NB4 (cell line): ENCODE measurements around the gene FSCN2.

Experiments
- DNase-seq: peaks from one replicate; pipeline ENCODE4 v3.0.0; 2010; ENCODE audit warnings: low read depth
- H3K4me3 ChIP-seq: one replicate; pipeline ENCODE4 v1.5.1; 2011; ENCODE audit warnings: mild to moderate bottlenecking, low read depth, low read length, moderate library complexity
- MYC ChIP-seq: IDR thresholded peaks from 2 replicates; pipeline ENCODE4 v1.6.1; 2011; ENCODE audit warnings: low read depth, low read length
- POLR2A ChIP-seq: IDR thresholded peaks from 2 replicates; pipeline ENCODE4 v1.6.1; 2011; ENCODE audit warnings: mild to moderate bottlenecking; ENCODE audit not compliant: insufficient read length; ENCODE audit errors: extremely low read depth
- TF ChIP-seq, protein P1 (sequence below): IDR thresholded peaks from one replicate; pipeline ENCODE4 v1.5.1; 2012; ENCODE audit warnings: low read depth, low read length
- TF ChIP-seq, protein P2 (sequence below): IDR thresholded peaks from 2 replicates; pipeline ENCODE4 v1.6.1; 2011; ENCODE audit warnings: low read depth, low read length

Gene FSCN2

DNA sequence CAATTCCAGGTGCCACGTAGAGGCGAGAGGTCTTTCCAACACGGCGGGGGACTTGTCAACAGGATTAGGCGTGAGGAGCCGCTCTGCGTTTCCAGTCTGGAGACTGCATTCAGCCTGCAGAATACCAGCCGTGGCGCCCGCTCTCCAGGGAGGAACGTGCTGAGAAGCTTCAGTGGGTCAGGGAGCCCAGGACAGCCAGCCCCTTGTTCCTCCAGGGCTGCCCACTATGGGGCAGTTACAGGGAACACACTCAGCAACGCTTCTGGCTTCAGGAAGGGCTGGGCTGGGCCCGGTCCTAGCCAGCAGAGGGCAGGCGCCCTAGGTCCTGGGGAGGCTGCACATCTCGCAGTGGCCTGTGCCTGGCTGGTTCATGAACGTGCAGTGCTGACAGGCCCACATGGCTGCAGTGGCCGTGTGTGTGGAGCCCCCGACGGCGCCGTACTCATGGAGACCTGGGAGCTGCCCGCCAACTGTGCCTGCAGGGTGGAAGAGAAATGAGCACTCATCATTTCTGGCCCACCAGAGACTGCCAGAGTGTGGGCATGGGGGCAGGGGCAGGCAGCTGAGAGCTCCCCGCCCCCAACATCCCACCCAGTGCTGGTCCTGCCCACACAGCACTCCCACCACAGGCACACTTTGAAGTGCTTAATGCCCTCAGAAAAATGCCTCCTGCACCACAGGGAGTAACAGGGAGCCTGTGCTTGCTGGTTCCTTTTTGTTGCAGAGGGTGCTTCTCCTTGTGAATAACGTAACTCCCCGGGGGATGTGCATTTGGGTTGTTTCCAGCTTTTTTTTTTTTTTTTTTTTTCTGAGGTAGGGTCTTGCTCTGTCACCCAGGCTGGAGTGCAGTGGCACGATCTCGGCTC lies 31.0 kb downstream of the FSCN2 start:
- H3K4me3 ChIP-seq = no peak overlapping the region
- peak; percentile 92 for DNase-seq
- TF ChIP-seq MYC (peak; percentile 48; the same call in 1 of the 2 replicates), POLR2A (no peak)
- TF ChIP-seq, protein P1, sequence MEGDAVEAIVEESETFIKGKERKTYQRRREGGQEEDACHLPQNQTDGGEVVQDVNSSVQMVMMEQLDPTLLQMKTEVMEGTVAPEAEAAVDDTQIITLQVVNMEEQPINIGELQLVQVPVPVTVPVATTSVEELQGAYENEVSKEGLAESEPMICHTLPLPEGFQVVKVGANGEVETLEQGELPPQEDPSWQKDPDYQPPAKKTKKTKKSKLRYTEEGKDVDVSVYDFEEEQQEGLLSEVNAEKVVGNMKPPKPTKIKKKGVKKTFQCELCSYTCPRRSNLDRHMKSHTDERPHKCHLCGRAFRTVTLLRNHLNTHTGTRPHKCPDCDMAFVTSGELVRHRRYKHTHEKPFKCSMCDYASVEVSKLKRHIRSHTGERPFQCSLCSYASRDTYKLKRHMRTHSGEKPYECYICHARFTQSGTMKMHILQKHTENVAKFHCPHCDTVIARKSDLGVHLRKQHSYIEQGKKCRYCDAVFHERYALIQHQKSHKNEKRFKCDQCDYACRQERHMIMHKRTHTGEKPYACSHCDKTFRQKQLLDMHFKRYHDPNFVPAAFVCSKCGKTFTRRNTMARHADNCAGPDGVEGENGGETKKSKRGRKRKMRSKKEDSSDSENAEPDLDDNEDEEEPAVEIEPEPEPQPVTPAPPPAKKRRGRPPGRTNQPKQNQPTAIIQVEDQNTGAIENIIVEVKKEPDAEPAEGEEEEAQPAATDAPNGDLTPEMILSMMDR = peak; percentile 53

DNA sequence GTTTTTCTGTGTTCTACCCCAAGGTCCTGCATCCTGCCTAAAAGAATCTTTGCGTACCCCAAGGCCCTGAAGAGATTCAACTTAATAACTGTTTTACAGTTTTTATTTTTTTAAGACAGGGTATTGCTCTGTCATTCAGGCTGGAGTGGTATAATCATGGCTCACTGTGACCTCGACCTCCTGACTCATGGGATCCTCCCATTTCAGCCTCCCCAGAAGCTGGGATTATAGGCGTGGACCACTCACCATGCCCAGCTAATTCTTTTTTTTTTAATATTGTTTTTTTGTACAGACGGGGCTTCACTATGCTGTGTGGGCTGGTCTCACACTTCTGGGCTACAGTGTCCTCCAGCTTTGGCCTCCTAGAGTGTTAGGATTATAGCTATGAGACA lies 33.3 kb downstream of the FSCN2 start:
- no peak overlapping the region for H3K4me3 ChIP-seq
- TF ChIP-seq, protein P2, sequence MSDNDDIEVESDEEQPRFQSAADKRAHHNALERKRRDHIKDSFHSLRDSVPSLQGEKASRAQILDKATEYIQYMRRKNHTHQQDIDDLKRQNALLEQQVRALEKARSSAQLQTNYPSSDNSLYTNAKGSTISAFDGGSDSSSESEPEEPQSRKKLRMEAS = no peak
- TF ChIP-seq, protein P1 = no peak
- TF ChIP-seq POLR2A (no peak), MYC (no peak)
- DNase-seq = peak; percentile 41

DNA sequence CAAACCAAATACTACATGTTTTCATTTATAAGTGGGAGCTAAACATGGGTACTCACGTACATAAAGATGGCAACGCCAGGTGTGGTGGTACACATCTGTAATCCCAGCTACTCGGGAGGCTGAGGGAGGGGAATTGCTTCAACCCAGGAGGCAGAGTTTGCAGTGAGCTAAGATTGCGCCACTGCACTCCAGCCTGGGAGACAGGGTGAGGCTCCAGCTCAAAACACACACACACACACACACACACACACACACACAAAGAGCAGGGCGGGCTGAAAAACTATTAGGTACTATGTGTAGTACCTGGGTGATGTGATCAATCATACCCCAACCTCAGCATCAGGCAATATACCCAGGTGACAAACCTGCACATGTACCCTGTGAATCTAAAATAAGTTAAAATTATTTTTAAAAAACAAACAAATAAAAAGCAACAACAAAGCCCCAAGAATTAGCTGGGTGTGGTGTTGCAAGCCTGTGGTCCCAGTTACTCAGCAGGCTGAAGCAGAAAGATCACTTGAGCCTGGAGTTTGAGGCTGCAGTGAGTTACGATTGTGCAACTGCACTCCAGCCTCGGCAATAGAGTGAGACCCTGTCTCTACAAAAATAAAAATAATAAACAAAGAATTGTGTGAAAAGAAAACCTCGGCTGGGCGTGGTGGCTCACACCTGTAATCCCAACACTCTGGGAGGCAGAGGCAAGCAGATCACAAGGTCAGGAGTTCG lies 35.8 kb downstream of the FSCN2 start:
- H3K4me3 ChIP-seq = no peak overlapping the region
- peak; percentile 92 for DNase-seq
- TF ChIP-seq, protein P1 = no peak
- TF ChIP-seq MYC = no peak
- TF ChIP-seq, protein P2 = no peak
- no peak for TF ChIP-seq POLR2A

DNA sequence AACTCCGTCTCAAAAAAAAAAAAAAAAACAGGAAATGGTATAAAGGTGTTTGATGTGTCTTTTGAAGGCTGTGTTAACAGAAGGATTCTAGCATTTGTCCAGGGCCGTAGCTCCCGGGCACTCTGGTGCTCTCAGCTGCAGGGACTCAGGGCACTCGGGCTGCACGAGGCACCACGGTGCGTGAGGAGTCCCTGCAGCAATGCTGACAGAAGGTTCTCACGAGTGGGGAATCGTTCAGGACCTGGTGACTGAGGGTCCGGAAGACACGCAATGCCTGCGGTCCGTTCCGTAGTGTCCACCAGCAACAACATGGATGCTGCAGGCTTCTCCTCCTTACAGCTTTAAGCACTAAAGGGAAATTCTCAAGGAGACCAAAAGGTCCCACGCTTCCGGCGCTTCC lies 36.6 kb downstream of the FSCN2 start:
- H3K4me3 ChIP-seq = no peak overlapping the region
- TF ChIP-seq, protein P2 = no peak
- no peak for TF ChIP-seq MYC
- no peak for TF ChIP-seq POLR2A
- TF ChIP-seq, protein P1 = no peak
- DNase-seq = peak; percentile 23

DNA sequence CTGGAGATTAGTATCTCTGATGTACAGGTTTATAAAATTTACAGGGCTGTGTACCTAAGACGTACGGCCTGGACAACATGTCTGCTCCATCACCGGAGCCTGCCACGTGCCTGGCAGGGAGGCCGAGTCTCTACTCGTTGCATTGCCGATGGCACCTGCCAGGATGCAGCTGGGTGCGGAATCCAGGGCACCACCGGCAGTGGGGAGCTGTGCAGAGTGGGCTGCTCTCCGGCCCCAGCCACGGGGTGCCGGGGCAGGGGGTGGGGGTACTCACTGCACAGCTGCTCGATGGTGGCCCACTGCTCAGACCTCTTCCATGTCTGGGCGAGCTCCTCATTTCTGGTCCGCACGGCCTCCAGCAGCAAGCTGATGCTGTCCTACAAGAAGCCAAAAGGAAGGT lies 37.1 kb downstream of the FSCN2 start:
- TF ChIP-seq, protein P1 = no peak
- TF ChIP-seq, protein P2 = no peak
- TF ChIP-seq MYC (no peak), POLR2A (no peak)

More for the DNA sequence above, 37.1 kb downstream of the FSCN2 start:
- no peak overlapping the region for H3K4me3 ChIP-seq
- DNase-seq = no peak
